ENCODE data around the gene ARHGAP24. TPM values are rescaled to one million over a fixed set of nuclear protein-coding genes. Genes with fewer than 3 reads are reported as not detected.

Gene ARHGAP24
- total RNA-seq, 1 donor = 52.5 TPM

GRCh38 chr4:85717847-85718246 lies 242.9 kb downstream of the ARHGAP24 start:
- no peak overlapping the region for H3K27ac ChIP-seq (ENCODE audit: low read depth, low read length)
- H3K27me3 ChIP-seq (ENCODE audit: insufficient read depth, low read length) = no peaks in the 10 kb centered on the region
- no peaks in the 10 kb centered on the region for H4K20me1 ChIP-seq (ENCODE audit: insufficient read depth, low read length)
- no peak overlapping the region for H3K4me2 ChIP-seq (ENCODE audit: insufficient read depth, low read length)
- H3K36me3 ChIP-seq (ENCODE audit: insufficient read depth, low read length) = no peaks in the 10 kb centered on the region
- H3K79me2 ChIP-seq (ENCODE audit: insufficient read depth, low read length) = no peaks in the 10 kb centered on the region
- no peaks in the 10 kb centered on the region for H3K9me3 ChIP-seq (ENCODE audit: low read depth, low read length)
- TF ChIP-seq CTCF (IDR thresholded peaks at IDR 0.05; ENCODE audit: extremely low read depth, low read depth, low read length) = no peak
- no peak overlapping the region for H2AFZ ChIP-seq (ENCODE audit: low read length)
- DNase-seq (ENCODE audit: insufficient read length, low spot score, missing footprints) = no peak
- H3K4me1 ChIP-seq (ENCODE audit: insufficient read depth, low read length) = no peaks in the 10 kb centered on the region
- H3K4me3 ChIP-seq (ENCODE audit: insufficient read depth, low read length) = no peak overlapping the region

GRCh38 chr4:85720735-85721134 lies 245.8 kb downstream of the ARHGAP24 start:
- no peak for TF ChIP-seq CTCF (IDR thresholded peaks at IDR 0.05; ENCODE audit: extremely low read depth, low read depth, low read length)
- H3K36me3 ChIP-seq (ENCODE audit: insufficient read depth, low read length) = no peaks in the 10 kb centered on the region
- no peaks in the 10 kb centered on the region for H3K79me2 ChIP-seq (ENCODE audit: insufficient read depth, low read length)
- no peaks in the 10 kb centered on the region for H3K9me3 ChIP-seq (ENCODE audit: low read depth, low read length)
- H3K4me1 ChIP-seq (ENCODE audit: insufficient read depth, low read length) = no peaks in the 10 kb centered on the region
- peak; percentile 6 for DNase-seq (ENCODE audit: insufficient read length, low spot score, missing footprints)
- H3K4me3 ChIP-seq (ENCODE audit: insufficient read depth, low read length) = no peak overlapping the region
- no peak overlapping the region for H3K4me2 ChIP-seq (ENCODE audit: insufficient read depth, low read length)
- no peaks in the 10 kb centered on the region for H3K27me3 ChIP-seq (ENCODE audit: insufficient read depth, low read length)
- no peaks in the 10 kb centered on the region for H4K20me1 ChIP-seq (ENCODE audit: insufficient read depth, low read length)
- no peak overlapping the region for H3K27ac ChIP-seq (ENCODE audit: low read depth, low read length)
- H2AFZ ChIP-seq (ENCODE audit: low read length) = no peak overlapping the region

- no peaks in the 10 kb centered on the region for H3K27me3 ChIP-seq (ENCODE audit: insufficient read depth, low read length)
- TF ChIP-seq CTCF (IDR thresholded peaks at IDR 0.05; ENCODE audit: extremely low read depth, low read depth, low read length) = no peak
- no peaks in the 10 kb centered on the region for H4K20me1 ChIP-seq (ENCODE audit: insufficient read depth, low read length)
- no peak overlapping the region for H2AFZ ChIP-seq (ENCODE audit: low read length)
- no peak overlapping the region for H3K4me2 ChIP-seq (ENCODE audit: insufficient read depth, low read length)
- no peaks in the 10 kb centered on the region for H3K36me3 ChIP-seq (ENCODE audit: insufficient read depth, low read length)
- H3K4me1 ChIP-seq (ENCODE audit: insufficient read depth, low read length) = peaks cover 4% of the 10 kb centered on the region
- H3K27ac ChIP-seq (ENCODE audit: low read depth, low read length) = no peak overlapping the region
- no peak for DNase-seq (ENCODE audit: insufficient read length, low spot score, missing footprints)
- no peak overlapping the region for H3K4me3 ChIP-seq (ENCODE audit: insufficient read depth, low read length)
- H3K9me3 ChIP-seq (ENCODE audit: low read depth, low read length) = no peaks in the 10 kb centered on the region
- H3K79me2 ChIP-seq (ENCODE audit: insufficient read depth, low read length) = no peaks in the 10 kb centered on the region
These were observed 247.5 kb downstream of the ARHGAP24 start for GRCh38 chr4:85722401-85722800.

- Histone ChIP-seq H3K79me2 (ENCODE audit: insufficient read depth, low read length) (no peaks in the 10 kb centered on the region), H3K27me3 (ENCODE audit: insufficient read depth, low read length) (no peaks in the 10 kb centered on the region), H3K4me1 (ENCODE audit: insufficient read depth, low read length) (peaks cover 4% of the 10 kb centered on the region), H2AFZ (ENCODE audit: low read length) (no peak overlapping the region), H4K20me1 (ENCODE audit: insufficient read depth, low read length) (no peaks in the 10 kb centered on the region), H3K4me2 (ENCODE audit: insufficient read depth, low read length) (no peak overlapping the region), H3K36me3 (ENCODE audit: insufficient read depth, low read length) (no peaks in the 10 kb centered on the region), H3K4me3 (ENCODE audit: insufficient read depth, low read length) (no peak overlapping the region), H3K27ac (ENCODE audit: low read depth, low read length) (no peak overlapping the region), H3K9me3 (ENCODE audit: low read depth, low read length) (no peaks in the 10 kb centered on the region)
- DNase-seq (ENCODE audit: insufficient read length, low spot score, missing footprints) = no peak
- TF ChIP-seq CTCF (IDR thresholded peaks at IDR 0.05; ENCODE audit: extremely low read depth, low read depth, low read length) = no peak
These were observed 247.9 kb downstream of the ARHGAP24 start for GRCh38 chr4:85722807-85723206.
